ENCODE data around the gene SH3TC1. TPM values are rescaled to one million over a fixed set of nuclear protein-coding genes. Genes with fewer than 3 reads are reported as not detected.
A peak's percentile ranks its signal among the peaks of the same experiment; 100 is the strongest.

SH3TC1 gene
- total and polyA plus RNA-seq, 12 donors: 1.5 to 58.7 (median 22.0) TPM

DNA sequence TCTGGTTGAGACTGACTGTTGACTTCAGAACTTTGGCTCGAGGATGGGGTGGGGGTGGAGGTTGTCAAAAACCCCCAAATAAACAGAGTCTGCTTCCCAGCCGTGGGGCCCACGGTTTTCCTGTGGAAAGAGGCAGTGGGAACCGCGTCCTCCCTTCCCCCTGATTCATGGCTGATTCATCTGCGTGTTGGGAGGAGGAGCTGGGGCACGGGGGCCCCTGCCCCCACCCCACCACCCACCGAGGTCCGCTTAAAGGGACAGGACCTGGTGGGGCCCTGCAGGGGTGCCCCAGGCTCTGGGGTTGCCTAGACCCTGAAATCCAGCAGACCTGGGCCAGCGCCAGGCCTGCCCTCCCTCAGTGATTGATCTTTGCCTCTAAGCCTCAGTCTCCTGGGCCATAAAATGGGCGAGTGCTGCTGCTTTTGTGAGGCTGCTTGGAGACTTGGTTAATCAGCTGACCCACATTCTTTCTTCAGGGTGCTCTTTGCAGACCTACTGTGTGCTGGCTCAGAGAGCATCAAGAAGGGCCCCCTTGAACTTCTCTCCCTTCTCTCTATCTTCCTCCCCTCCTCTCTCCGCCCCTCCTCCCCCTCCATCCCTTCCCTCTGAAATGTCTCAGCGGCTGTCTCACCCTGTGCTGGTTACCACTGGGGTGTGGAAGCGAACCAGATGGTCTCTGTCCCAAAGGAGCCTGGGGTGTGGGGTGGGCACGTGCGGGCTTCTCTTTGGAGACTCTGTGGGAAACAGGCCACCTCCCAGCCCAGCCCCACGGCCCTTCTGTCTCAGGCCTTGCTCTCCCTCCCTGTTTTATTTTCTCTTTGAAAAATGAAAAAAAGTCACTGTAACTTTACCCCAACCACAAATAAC, 79.6 kb downstream of the SH3TC1 start:
- WGBS, 4 donors: 34 to 40% (median 37%) methylated on average over 15 to 17 of the region's 17 CpGs
- no peaks in the 10 kb centered on the region for H3K4me1 ChIP-seq (replicated peaks in 1 of 2)
- H3K27ac ChIP-seq: no peak overlapping the region
- TF ChIP-seq, protein P1, sequence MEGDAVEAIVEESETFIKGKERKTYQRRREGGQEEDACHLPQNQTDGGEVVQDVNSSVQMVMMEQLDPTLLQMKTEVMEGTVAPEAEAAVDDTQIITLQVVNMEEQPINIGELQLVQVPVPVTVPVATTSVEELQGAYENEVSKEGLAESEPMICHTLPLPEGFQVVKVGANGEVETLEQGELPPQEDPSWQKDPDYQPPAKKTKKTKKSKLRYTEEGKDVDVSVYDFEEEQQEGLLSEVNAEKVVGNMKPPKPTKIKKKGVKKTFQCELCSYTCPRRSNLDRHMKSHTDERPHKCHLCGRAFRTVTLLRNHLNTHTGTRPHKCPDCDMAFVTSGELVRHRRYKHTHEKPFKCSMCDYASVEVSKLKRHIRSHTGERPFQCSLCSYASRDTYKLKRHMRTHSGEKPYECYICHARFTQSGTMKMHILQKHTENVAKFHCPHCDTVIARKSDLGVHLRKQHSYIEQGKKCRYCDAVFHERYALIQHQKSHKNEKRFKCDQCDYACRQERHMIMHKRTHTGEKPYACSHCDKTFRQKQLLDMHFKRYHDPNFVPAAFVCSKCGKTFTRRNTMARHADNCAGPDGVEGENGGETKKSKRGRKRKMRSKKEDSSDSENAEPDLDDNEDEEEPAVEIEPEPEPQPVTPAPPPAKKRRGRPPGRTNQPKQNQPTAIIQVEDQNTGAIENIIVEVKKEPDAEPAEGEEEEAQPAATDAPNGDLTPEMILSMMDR (IDR thresholded peaks at IDR 0.05): no peak
- TF ChIP-seq POLR2A (IDR thresholded peaks at IDR 0.05): no peak
- DNase-seq: peak in 4 of 7 donors; percentile 23 to 61 (median 35)
- H3K36me3 ChIP-seq (replicated peaks in 1 of 2): no peaks in the 10 kb centered on the region
- H3K9me3 ChIP-seq (replicated peaks in 1 of 3): no peaks in the 10 kb centered on the region
- intact Hi-C loops (cut with DNase I): no loop called here
- H3K27me3 ChIP-seq: no peaks in the 10 kb centered on the region
- H3K4me3 ChIP-seq: no peak overlapping the region

- WGBS, 4 donors: 78 to 84% (median 82%) methylated on average over 16 to 22 of the region's 22 CpGs
- Histone ChIP-seq H3K27ac (no peak overlapping the region), H3K4me3 (no peak overlapping the region), H3K27me3 (no peaks in the 10 kb centered on the region), H3K9me3 (replicated peaks in 1 of 3) (no peaks in the 10 kb centered on the region), H3K36me3 (replicated peaks in 1 of 2) (no peaks in the 10 kb centered on the region), H3K4me1 (replicated peaks in 1 of 2) (no peaks in the 10 kb centered on the region)
- intact Hi-C loops (cut with DNase I): no loop called here
- no peak for DNase-seq
- TF ChIP-seq, protein P1 (IDR thresholded peaks at IDR 0.05): no peak
- no peak for TF ChIP-seq POLR2A (IDR thresholded peaks at IDR 0.05)
These were observed 80.4 kb downstream of the SH3TC1 start for GRCh38 chr4:8279321-8280157.

DNA sequence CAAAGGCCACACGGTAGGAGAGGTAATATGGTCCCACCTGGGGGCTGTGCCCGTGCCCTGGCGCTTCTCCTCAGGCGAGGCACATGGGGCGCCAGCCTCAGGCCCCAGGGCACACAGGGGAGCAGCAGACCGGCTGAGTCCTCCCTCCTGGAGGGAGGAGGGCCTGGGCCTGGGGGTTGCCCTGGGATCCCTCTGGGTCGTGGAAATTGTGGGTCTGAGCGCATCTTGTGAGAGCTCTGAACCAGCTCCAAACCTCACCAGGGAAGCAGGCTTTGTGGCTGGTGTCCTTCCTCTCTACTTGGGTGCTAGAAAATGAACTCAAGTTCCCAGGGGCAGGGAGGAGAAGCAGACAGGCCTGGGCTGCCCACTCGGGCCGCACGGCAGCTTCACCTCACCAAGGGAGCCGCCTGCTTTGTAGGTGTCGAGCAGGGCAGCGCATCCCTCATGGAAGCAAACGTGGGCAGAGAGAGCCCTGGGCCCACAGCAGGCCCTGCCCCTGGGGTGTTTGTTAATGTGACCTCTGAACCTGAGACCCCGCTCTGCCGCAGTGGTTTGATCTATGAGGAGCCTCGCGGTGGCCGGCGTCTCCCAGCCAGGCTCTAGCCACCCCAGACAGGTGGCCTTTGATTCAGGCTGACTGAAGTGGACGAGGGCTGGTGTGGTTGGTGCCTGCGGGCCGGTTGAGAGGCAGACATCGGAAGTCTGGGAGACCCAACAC, 81.2 kb downstream of the SH3TC1 start:
- TF ChIP-seq, protein P1 (IDR thresholded peaks at IDR 0.05): no peak
- TF ChIP-seq POLR2A (IDR thresholded peaks at IDR 0.05): no peak
- H3K36me3 ChIP-seq (replicated peaks in 1 of 2): no peaks in the 10 kb centered on the region
- no peak overlapping the region for H3K4me3 ChIP-seq
- H3K4me1 ChIP-seq (replicated peaks in 1 of 2): no peaks in the 10 kb centered on the region
- no peaks in the 10 kb centered on the region for H3K27me3 ChIP-seq
- H3K9me3 ChIP-seq (replicated peaks in 1 of 3): no peaks in the 10 kb centered on the region
- H3K27ac ChIP-seq: no peak overlapping the region
- whole genome bisulfite sequencing, 4 donors: 87 to 95% (median 90%) methylated on average over 12 to 25 of the region's 25 CpGs
- intact Hi-C loops (cut with DNase I): no loop called here
- DNase-seq: no peak

Data from adrenal gland (tissue), 12 donors.